Loucy (cell line): ENCODE data around the gene MTPN.

ENCODE experiments used
- H2AFZ ChIP-seq: fragments of 200-600 bp; sonication (generic); 2 replicates; pipeline ENCODE4 v1.6.0; 2016; ENCODE audit warnings: antibody characterized with exemption, mild to moderate bottlenecking, low read length, moderate library complexity
- H3F3A ChIP-seq: fragments of 200-600 bp; 2 replicates; pipeline ENCODE4 v1.6.0; 2016; ENCODE audit warnings: antibody characterized with exemption, low read depth, mild to moderate bottlenecking
- H3K27me3 ChIP-seq: fragments of 200-600 bp; sonication (generic); 2 replicates; pipeline ENCODE4 v1.6.1; 2014; ENCODE audit warnings: low read length, mild to moderate bottlenecking; ENCODE audit not compliant: insufficient read depth, poor library complexity, severe bottlenecking
- H3K36me3 ChIP-seq: fragments of 200-600 bp; sonication (generic); 2 replicates; pipeline ENCODE4 v1.6.1; 2016; ENCODE audit warnings: low read length; ENCODE audit not compliant: insufficient read depth
- H3K4me1 ChIP-seq: fragments of 200-600 bp; sonication (generic); 2 replicates; pipeline ENCODE4 v1.5.1; 2014; ENCODE audit warnings: low read length, mild to moderate bottlenecking; ENCODE audit not compliant: insufficient read depth, poor library complexity, severe bottlenecking
- H3K4me2 ChIP-seq: fragments of 200-600 bp; sonication (generic); 2 replicates; pipeline ENCODE4 v1.6.0; 2014; ENCODE audit warnings: antibody characterized with exemption, low read length, low read depth, mild to moderate bottlenecking; ENCODE audit not compliant: poor library complexity, severe bottlenecking
- H3K4me3 ChIP-seq: fragments of 200-600 bp; sonication (generic); 2 replicates; pipeline ENCODE4 v1.5.1; 2014; ENCODE audit warnings: low read length, mild to moderate bottlenecking, mixed read lengths; ENCODE audit not compliant: poor library complexity, severe bottlenecking
- H3K79me2 ChIP-seq: fragments of 200-600 bp; sonication (generic); 2 replicates; pipeline ENCODE4 v1.6.1; 2014; ENCODE audit warnings: low read length; ENCODE audit not compliant: insufficient read depth
- H3K9ac ChIP-seq: fragments of 200-600 bp; sonication (generic); 2 replicates; pipeline ENCODE4 v1.6.0; 2014; ENCODE audit warnings: mild to moderate bottlenecking, low read depth, low read length, moderate library complexity; ENCODE audit not compliant: poor library complexity, severe bottlenecking
- H3K9me2 ChIP-seq: fragments of 200-600 bp; sonication (generic); replicated peaks from 2 replicates; pipeline ENCODE4 v1.6.1; 2016; ENCODE audit warnings: low read depth, low read length, mixed read lengths
- H3K9me3 ChIP-seq: fragments of 200-600 bp; sonication (generic); 2 replicates; pipeline ENCODE4 v1.6.1; 2014; ENCODE audit warnings: mild to moderate bottlenecking, antibody characterized with exemption, low read length, low read depth; ENCODE audit not compliant: insufficient read depth
- H4K20me1 ChIP-seq: fragments of 200-600 bp; sonication (generic); 2 replicates; pipeline ENCODE4 v1.6.0; 2014; ENCODE audit warnings: antibody characterized with exemption, low read length, mild to moderate bottlenecking; ENCODE audit not compliant: insufficient read depth, poor library complexity, severe bottlenecking
- CTCF ChIP-seq: fragments of 200-600 bp; sonication (generic); conservative IDR thresholded peaks from 2 replicates; pipeline ENCODE4 v1.5.1; 2014; ENCODE audit warnings: mild to moderate bottlenecking, antibody characterized with exemption, low read length
- EZH2phosphoT487 ChIP-seq: fragments of 200-600 bp; IDR thresholded peaks from 2 replicates; pipeline ENCODE4 v1.6.1; 2018; ENCODE audit warnings: antibody characterized with exemption, mild to moderate bottlenecking, moderate library complexity, borderline replicate concordance

The MTPN gene

GRCh38 chr7:135979471-135980011, 2.4 kb upstream of the MTPN start:
- Histone ChIP-seq H3K4me3 (no peak overlapping the region), H3K27me3 (peaks cover 6% of the 10 kb centered on the region), H3K9me2 (no peaks in the 10 kb centered on the region), H2AFZ (no peak overlapping the region), H3K4me2 (no peak overlapping the region), H3K9ac (no peak overlapping the region), H3K36me3 (no peaks in the 10 kb centered on the region), H3F3A (no peaks in the 10 kb centered on the region), H3K9me3 (no peaks in the 10 kb centered on the region), H3K79me2 (peaks cover 26% of the 10 kb centered on the region), H4K20me1 (peaks cover 25% of the 10 kb centered on the region), H3K4me1 (peaks cover 38% of the 10 kb centered on the region)
- TF ChIP-seq EZH2phosphoT487, result no peak
- no peak for TF ChIP-seq CTCF

GRCh38 chr7:135978624-135979023, 1.5 kb upstream of the MTPN start:
- Histone ChIP-seq H3F3A (no peaks in the 10 kb centered on the region), H3K4me1 (peaks cover 46% of the 10 kb centered on the region), H2AFZ (no peak overlapping the region), H4K20me1 (peaks cover 34% of the 10 kb centered on the region), H3K9me2 (no peaks in the 10 kb centered on the region), H3K4me3 (no peak overlapping the region), H3K36me3 (no peaks in the 10 kb centered on the region), H3K79me2 (peaks cover 35% of the 10 kb centered on the region), H3K4me2 (no peak overlapping the region), H3K27me3 (peaks cover 6% of the 10 kb centered on the region), H3K9ac (no peak overlapping the region), H3K9me3 (no peaks in the 10 kb centered on the region)
- TF ChIP-seq EZH2phosphoT487, result no peak
- TF ChIP-seq CTCF, result no peak

- Histone ChIP-seq H3F3A (no peaks in the 10 kb centered on the region), H3K9me2 (no peaks in the 10 kb centered on the region), H3K4me3 (peak overlapping the region; percentile 97), H3K4me1 (peaks cover 56% of the 10 kb centered on the region), H3K27me3 (no peaks in the 10 kb centered on the region), H2AFZ (peak overlapping the region; percentile 97), H3K9me3 (no peaks in the 10 kb centered on the region), H3K4me2 (peak overlapping the region; percentile 69), H3K79me2 (peaks cover 44% of the 10 kb centered on the region), H3K9ac (peak overlapping the region; percentile 90), H4K20me1 (peaks cover 44% of the 10 kb centered on the region), H3K36me3 (no peaks in the 10 kb centered on the region)
- TF ChIP-seq EZH2phosphoT487 (no peak), CTCF (no peak)
These were observed 545 bp upstream of the MTPN start for GRCh38 chr7:135977742-135978066.
